Right ventricle myocardium superior (tissue), 1 donor: Measurements from ENCODE around the gene CEP68. TPM values are rescaled to one million over a fixed set of nuclear protein-coding genes. Genes with fewer than 3 reads are reported as not detected.
"Not testable (repeated sequence)": the region's sequence is repeated elsewhere in the genome, so short reads cannot be mapped to it uniquely, and the experiment has no call there.

ENCODE experiments used
- ATAC-seq: fragments of 200-7000 bp; cut with Tn5 transposase; one replicate; pipeline ENCODE4 v1.9.1; 2020; ENCODE audit warnings: mild to moderate bottlenecking; ENCODE audit not compliant: poor library complexity
- DNase-seq: peaks from one replicate; pipeline ENCODE4 v3.0.0-alpha.2; 2020
- intact Hi-C: fragments of 100-400 bp; cut with DNase I; formaldehyde crosslinking; loops from one replicate; pipeline ENCODE4 v1.11.2; 2022
- long read RNA-seq: library from polyadenylated mRNA; unstranded; transcript quantifications from one replicate; pipeline ENCODE4 v2.0.0, GENCODE V29; 2021
- total RNA-seq: library from RNA; stranded (reverse); fragmentation: NEBNext Ultra II Directional; extraction: Animal tissue kit (Norgen Biotek cat#: 25700); gene quantifications from one replicate; pipeline ENCODE4 v1.2.1, GENCODE V29; 2021
- donor health status: DM: no; HTN: yes; CAD: no; lungs with severe emphysema.

Gene CEP68
- total RNA-seq: 19.5 TPM
- long read RNA-seq, full-length matches to known transcripts: 10 of 62 reads
- long read RNA-seq, partial matches to known transcripts: 34 of 62 reads
- long read RNA-seq, other reads (novel, unspliced or antisense): 18 of 62 reads

DNA sequence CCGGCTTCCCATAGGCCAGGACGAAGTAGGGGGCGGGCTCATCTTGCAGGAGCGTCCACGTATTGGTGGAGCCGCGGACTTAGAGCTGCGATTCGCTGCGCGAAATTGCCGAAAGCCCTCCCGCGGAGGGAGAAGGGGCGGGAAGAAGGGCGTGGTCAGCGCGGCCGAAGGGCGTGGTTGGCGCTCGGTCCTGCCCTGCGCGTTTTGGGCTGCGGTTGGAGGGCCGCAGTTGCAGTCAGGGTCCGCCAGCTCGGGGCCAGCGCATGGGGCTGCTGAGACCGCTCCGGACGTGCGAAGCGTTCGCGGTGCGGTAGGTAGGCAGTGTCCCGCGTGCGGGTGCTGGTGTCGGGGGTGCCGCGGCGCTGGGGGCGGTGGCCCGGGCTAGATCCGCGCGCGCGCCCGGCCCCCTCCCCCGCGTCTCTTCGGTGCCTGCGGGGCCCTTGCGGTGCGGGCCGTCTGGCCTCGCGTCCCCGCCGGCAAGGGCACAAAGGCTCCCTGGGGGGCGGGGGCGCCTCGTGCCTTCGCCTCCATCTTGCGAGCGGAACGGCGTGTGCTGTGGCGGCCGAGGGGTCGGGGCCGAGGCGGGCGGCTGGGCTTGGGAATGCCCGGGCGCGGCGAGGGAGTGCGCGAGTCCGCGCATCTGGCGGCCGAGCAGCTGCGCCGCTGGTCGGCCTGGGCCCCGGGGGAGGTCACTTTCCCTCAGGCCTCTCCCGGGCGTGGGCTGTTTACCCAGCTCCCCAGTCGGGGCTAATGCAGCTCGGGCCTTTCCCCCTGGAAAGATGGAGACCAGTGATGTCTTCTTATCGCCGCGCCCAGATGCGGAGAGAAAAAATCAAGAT lies at the start of gene CEP68:
CEP68 (plus strand) TSS at position 202 of the 839 bp plus-strand sequence. CDS start 13,029 bp downstream, outside the sequence.
- intact Hi-C loops: no loop called here
- DNase-seq (peak; percentile 97), ATAC-seq (peak; percentile 97)

- DNase-seq (no peak), ATAC-seq (no peak)
- intact Hi-C loops: no loop called here
These were observed 42.4 kb upstream of the CEP68 start for GRCh38 chr2:65013776-65014175.

DNA sequence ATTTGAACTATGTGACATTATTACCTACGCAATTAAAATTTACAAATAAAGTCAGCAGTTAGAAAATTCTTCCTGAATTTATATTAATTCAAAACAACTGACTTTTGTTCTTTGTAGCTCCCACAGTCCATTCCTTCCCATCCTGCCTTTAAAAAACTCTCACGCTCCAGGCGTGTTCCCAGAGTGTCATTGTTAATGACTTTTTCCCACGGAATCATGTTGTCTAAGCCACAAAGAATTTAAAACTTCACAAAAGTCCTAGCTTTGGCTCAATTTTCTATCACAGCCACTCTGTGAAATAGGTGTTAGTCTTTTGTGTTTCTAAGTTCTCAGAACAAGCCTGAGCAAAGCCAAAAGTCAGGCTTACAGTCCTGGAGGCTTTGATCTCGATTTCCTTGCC lies 40.5 kb upstream of the CEP68 start:
- ATAC-seq (no peak), DNase-seq (no peak)
- intact Hi-C loops: no loop called here

- ATAC-seq (no peak), DNase-seq (no peak)
- intact Hi-C loops: no loop called here
These were observed 39.4 kb upstream of the CEP68 start for GRCh38 chr2:65016789-65017188.

GRCh38 chr2:65017335-65017734 lies 38.9 kb upstream of the CEP68 start:
- peak; percentile 53 for ATAC-seq
- no peak for DNase-seq
- intact Hi-C loops: no loop called here

GRCh38 chr2:65018141-65018582 lies 38.1 kb upstream of the CEP68 start:
- DNase-seq: peak; percentile 69
- peak; percentile 68 for ATAC-seq
- intact Hi-C loops: no loop called here

DNA sequence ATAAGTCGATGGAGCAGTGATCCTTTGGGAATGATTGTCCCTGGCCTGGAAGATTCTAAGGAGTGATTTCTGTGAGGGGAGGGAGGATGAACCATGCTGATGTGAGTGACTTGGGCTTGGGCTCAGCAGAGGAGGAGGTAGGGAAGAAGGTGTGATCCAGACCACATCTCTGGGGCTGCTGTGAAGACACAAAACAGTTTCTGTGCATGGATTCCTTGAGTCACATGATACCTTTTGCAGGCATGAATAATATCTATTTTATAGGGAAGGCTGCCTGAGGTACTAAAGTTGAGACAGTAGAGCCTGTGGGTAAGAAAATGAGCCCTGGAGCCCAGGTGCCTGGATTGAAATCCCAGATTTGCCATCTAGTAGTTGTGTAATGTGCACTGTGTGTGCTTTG lies 37.2 kb upstream of the CEP68 start:
- no peak for DNase-seq
- no peak for ATAC-seq
- intact Hi-C loops: no loop called here

- ATAC-seq (no peak), DNase-seq (no peak)
- intact Hi-C loops: no loop called here
These were observed 36.5 kb upstream of the CEP68 start for GRCh38 chr2:65019675-65020195.

DNA sequence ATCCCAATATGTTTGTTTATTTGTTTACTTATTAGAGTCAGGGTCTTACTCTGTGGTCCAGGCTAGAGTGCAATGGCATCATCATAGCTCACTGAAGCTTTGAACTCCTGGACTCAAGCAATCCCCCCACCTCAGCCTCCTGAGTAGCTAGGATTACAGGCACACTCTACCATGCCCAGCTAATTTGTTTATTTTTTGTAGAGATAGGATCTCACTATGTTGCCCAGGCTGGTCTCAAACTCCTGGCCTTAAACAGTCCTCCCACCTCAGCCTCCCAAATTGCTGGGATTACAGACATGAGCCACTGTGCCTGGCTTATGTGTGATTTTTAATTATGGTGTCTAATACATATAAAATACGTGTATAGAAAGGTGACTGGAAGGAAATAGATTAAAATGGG lies 36.0 kb upstream of the CEP68 start:
- DNase-seq, intact Hi-C loops, ATAC-seq: not testable (repeated sequence)

GRCh38 chr2:65020943-65021528 lies 35.2 kb upstream of the CEP68 start:
- DNase-seq: no peak
- intact Hi-C loops: no loop called here
- no peak for ATAC-seq

DNA sequence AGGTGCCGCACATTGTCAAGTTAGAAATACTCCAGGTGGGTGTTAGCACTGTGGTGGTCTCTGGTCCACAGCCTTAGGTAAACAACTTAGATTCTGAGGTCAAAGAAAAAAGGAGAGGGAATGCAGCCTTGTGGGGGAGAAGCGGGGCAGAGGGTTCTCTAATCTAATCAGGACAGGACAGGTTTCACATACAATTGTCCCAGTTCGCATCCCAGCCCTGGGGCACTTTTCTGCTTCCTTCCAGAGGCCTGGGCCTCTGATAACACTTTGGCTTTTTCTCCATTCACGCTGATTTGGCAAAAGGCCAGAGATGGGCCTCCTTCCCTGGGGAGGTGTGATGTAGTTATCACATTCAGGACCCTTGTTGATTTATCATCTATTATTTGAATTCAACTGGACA lies 34.5 kb upstream of the CEP68 start:
- DNase-seq: no peak
- intact Hi-C loops: no loop called here
- no peak for ATAC-seq

DNA sequence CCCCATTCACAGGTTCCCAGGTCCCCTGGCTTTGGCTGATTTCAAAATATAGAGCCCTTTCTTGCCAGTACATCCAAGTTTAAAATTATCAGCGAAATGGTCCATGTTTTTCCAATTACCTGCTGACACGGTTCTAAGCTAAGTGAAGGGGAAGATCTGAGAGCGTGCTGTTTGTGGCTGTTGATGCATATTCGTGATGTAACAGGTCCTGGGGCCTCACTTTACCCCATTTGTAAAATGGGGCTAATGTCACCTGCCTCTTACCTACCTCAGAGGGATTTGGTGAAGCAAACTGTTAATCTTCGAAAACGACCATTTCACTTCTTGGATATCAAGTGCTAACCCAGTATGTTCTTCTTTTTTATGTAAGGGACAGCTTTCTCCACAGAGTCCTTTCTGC lies 34.0 kb upstream of the CEP68 start:
- no peak for DNase-seq
- no peak for ATAC-seq
- intact Hi-C loops: no loop called here

- DNase-seq: no peak
- intact Hi-C loops: no loop called here
- ATAC-seq: no peak
These were observed 32.5 kb upstream of the CEP68 start for GRCh38 chr2:65023742-65024141.

DNA sequence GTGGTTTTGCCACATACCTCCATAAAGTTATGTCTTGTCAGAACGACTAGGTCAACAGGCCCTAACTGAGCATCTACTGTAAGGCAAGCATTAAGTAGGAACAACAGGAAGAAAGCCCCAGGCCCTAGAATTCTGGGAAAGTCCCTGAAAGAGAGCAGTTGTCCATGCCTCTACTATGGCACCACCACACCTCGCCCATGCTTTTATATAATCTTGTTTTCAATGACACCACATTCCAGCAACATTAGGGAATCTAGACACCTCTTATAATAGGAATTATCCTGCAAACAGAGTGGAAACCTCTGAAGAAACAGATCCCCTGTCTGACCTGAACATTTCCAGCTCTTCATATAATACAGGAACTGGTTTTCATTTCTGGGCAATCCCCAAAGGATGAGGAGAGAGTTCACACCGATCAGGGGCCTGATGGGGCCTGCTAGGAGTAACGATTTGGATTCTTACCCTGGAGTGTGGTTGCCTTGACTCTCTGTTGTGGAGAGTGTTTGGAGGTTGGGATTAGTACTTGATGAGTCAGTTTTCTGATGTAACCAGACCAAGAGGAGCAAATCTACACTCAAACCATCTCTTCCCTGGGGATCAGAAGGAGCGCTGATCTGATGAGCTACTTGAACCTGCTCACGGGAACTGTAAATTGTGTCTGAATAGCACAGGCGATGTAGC lies 31.9 kb upstream of the CEP68 start:
- intact Hi-C loops: no loop called here
- no peak for ATAC-seq
- no peak for DNase-seq

DNA sequence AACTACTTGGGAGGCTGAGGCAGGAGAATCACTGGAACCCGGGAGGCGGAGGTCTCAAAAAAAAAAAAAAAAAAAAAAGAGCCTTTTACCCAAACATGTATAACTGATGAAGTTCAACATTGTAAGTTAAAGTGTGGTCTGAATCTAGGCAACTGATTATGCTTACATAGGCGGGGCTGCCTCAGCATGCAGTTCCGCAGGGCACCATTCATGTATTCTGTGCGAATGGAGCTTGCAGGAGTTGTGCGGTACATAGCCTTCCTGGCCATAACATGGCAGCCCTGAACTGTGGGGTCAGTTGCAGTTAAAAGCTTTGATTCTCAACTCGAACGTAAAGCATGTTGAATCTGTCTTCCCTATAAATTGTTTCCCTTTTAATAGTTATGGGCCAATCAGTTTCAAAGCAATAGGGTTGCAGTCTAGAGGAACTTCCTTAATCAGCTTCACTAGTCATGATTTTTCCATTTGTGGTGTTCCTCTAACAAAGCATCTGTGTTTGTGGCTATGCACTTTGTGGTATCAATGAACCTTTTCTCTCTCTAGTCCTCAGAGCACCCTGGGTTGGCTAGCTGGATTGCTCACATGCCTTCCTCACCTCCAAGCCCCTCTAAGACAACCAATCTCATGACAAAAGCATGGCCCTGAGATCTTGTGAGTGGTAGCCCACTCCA lies 30.6 kb upstream of the CEP68 start:
- DNase-seq: no peak
- no peak for ATAC-seq
- intact Hi-C loops: no loop called here

DNA sequence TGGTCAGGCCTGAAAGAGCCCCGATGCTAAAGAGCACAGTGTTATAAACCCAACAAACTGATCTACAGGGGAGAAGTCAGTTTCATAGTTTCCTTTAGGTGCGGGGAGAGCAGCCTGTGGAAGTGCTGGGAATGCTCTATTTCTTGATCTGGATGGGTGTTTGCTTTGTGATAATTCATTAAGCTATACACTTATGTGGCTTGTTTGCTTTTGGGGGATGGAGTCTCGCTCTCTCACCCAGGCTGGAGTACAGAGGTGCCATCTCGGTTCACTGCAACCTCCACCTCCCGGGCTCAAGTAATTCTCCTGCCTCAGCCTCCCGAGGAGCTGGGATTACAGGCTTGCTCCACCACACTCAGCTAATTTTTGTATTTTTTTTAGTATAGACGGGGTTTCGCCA lies 30.1 kb upstream of the CEP68 start:
- DNase-seq: no peak
- no peak for ATAC-seq
- intact Hi-C loops: no loop called here

- ATAC-seq (no peak), DNase-seq (no peak)
- intact Hi-C loops: no loop called here
These were observed 29.3 kb upstream of the CEP68 start for GRCh38 chr2:65026704-65027464.

- peak; percentile 53 for DNase-seq
- ATAC-seq: no peak
- intact Hi-C loops: no loop called here
These were observed 28.5 kb upstream of the CEP68 start for GRCh38 chr2:65027616-65028244.
